Mononuclear cell (primary cell): ENCODE measurements around the gene MYO10. TPM values are rescaled to one million over a fixed set of nuclear protein-coding genes. Genes with fewer than 3 reads are reported as not detected.

ENCODE experiments used
- H3K27me3 ChIP-seq: 2 replicates; pipeline ENCODE4 v1.6.0; 2011; ENCODE audit warnings: low read length, control low read depth; ENCODE audit not compliant: insufficient read depth
- H3K4me1 ChIP-seq: 2 replicates; pipeline ENCODE4 v1.5.1; 2011; ENCODE audit warnings: mild to moderate bottlenecking, low read length, control low read depth; ENCODE audit not compliant: insufficient read depth
- H3K4me3 ChIP-seq: 2 replicates; pipeline ENCODE4 v1.5.1; 2011; ENCODE audit warnings: mild to moderate bottlenecking, low read length, moderate library complexity
- H3K9me3 ChIP-seq: 2 replicates; pipeline ENCODE4 v1.5.1; 2011; ENCODE audit warnings: low read depth, mild to moderate bottlenecking, control low read depth, low read length
- total RNA-seq: library from RNA; depleted of rRNA; stranded (reverse); fragments of >200 nt; gene quantifications from one replicate; pipeline ENCODE4 v1.2.3, GENCODE V29; 2012

Gene MYO10
- total RNA-seq, 1 donor = 1.0 TPM

- Histone ChIP-seq H3K27me3 (no peaks in the 10 kb centered on the region), H3K4me3 (no peak overlapping the region), H3K9me3 (no peaks in the 10 kb centered on the region), H3K4me1 (no peaks in the 10 kb centered on the region)
Measured at GRCh38 chr5:16913187-16914107, 22.6 kb downstream of the MYO10 start.

- Histone ChIP-seq H3K9me3 (no peaks in the 10 kb centered on the region), H3K27me3 (no peaks in the 10 kb centered on the region), H3K4me1 (no peaks in the 10 kb centered on the region), H3K4me3 (no peak overlapping the region)
Measured at GRCh38 chr5:16912080-16912479, 24.0 kb downstream of the MYO10 start.

- Histone ChIP-seq H3K4me3 (no peak overlapping the region), H3K4me1 (no peaks in the 10 kb centered on the region), H3K9me3 (no peaks in the 10 kb centered on the region), H3K27me3 (no peaks in the 10 kb centered on the region)
Measured at GRCh38 chr5:16909464-16909863, 26.6 kb downstream of the MYO10 start.

GRCh38 chr5:16907270-16907669 lies 28.8 kb downstream of the MYO10 start:
- H3K4me3 ChIP-seq = no peak overlapping the region
- H3K4me1 ChIP-seq = no peaks in the 10 kb centered on the region
- H3K9me3 ChIP-seq = no peaks in the 10 kb centered on the region
- H3K27me3 ChIP-seq = no peaks in the 10 kb centered on the region

GRCh38 chr5:16906255-16906654 lies 29.8 kb downstream of the MYO10 start:
- no peaks in the 10 kb centered on the region for H3K9me3 ChIP-seq
- H3K4me3 ChIP-seq = no peak overlapping the region
- H3K27me3 ChIP-seq = no peaks in the 10 kb centered on the region
- H3K4me1 ChIP-seq = no peaks in the 10 kb centered on the region

- Histone ChIP-seq H3K9me3 (no peaks in the 10 kb centered on the region), H3K27me3 (no peaks in the 10 kb centered on the region), H3K4me1 (no peaks in the 10 kb centered on the region), H3K4me3 (no peak overlapping the region)
Measured at GRCh38 chr5:16903480-16904300, 32.4 kb downstream of the MYO10 start.

GRCh38 chr5:16902846-16903245 lies 33.2 kb downstream of the MYO10 start:
- no peak overlapping the region for H3K4me3 ChIP-seq
- no peaks in the 10 kb centered on the region for H3K9me3 ChIP-seq
- H3K4me1 ChIP-seq = no peaks in the 10 kb centered on the region
- no peaks in the 10 kb centered on the region for H3K27me3 ChIP-seq

- Histone ChIP-seq H3K4me3 (no peak overlapping the region), H3K4me1 (no peaks in the 10 kb centered on the region), H3K27me3 (no peaks in the 10 kb centered on the region), H3K9me3 (no peaks in the 10 kb centered on the region)
Measured at GRCh38 chr5:16901021-16901644, 35.0 kb downstream of the MYO10 start.

GRCh38 chr5:16899171-16899570 lies 36.9 kb downstream of the MYO10 start:
- H3K4me1 ChIP-seq = no peaks in the 10 kb centered on the region
- H3K27me3 ChIP-seq = no peaks in the 10 kb centered on the region
- no peak overlapping the region for H3K4me3 ChIP-seq
- no peaks in the 10 kb centered on the region for H3K9me3 ChIP-seq

GRCh38 chr5:16897800-16898199 lies 38.3 kb downstream of the MYO10 start:
- no peaks in the 10 kb centered on the region for H3K9me3 ChIP-seq
- no peaks in the 10 kb centered on the region for H3K27me3 ChIP-seq
- no peaks in the 10 kb centered on the region for H3K4me1 ChIP-seq
- H3K4me3 ChIP-seq = no peak overlapping the region

GRCh38 chr5:16897284-16897704 lies 38.8 kb downstream of the MYO10 start:
- H3K9me3 ChIP-seq = no peaks in the 10 kb centered on the region
- no peaks in the 10 kb centered on the region for H3K4me1 ChIP-seq
- H3K27me3 ChIP-seq = no peaks in the 10 kb centered on the region
- H3K4me3 ChIP-seq = no peak overlapping the region

GRCh38 chr5:16896767-16897166 lies 39.3 kb downstream of the MYO10 start:
- no peak overlapping the region for H3K4me3 ChIP-seq
- H3K4me1 ChIP-seq = no peaks in the 10 kb centered on the region
- H3K27me3 ChIP-seq = no peaks in the 10 kb centered on the region
- no peaks in the 10 kb centered on the region for H3K9me3 ChIP-seq

GRCh38 chr5:16894236-16895057 lies 41.6 kb downstream of the MYO10 start:
- no peaks in the 10 kb centered on the region for H3K9me3 ChIP-seq
- no peaks in the 10 kb centered on the region for H3K4me1 ChIP-seq
- H3K4me3 ChIP-seq = no peak overlapping the region
- H3K27me3 ChIP-seq = no peaks in the 10 kb centered on the region

- H3K27me3 ChIP-seq = no peaks in the 10 kb centered on the region
- no peaks in the 10 kb centered on the region for H3K9me3 ChIP-seq
- no peaks in the 10 kb centered on the region for H3K4me1 ChIP-seq
- no peak overlapping the region for H3K4me3 ChIP-seq
Measured at GRCh38 chr5:16891033-16891432, 45.1 kb downstream of the MYO10 start.
